Measurements from ENCODE around the gene ZRANB3. TPM values are rescaled to one million over a fixed set of nuclear protein-coding genes. Genes with fewer than 3 reads are reported as not detected.

The ZRANB3 gene
- total and polyA plus RNA-seq, 10 of the 15 experiments (the other 5 are each of a cell fraction or from before 2014, with no cell fraction given) = 5.6 to 11.4 (median 9.9) TPM

DNA sequence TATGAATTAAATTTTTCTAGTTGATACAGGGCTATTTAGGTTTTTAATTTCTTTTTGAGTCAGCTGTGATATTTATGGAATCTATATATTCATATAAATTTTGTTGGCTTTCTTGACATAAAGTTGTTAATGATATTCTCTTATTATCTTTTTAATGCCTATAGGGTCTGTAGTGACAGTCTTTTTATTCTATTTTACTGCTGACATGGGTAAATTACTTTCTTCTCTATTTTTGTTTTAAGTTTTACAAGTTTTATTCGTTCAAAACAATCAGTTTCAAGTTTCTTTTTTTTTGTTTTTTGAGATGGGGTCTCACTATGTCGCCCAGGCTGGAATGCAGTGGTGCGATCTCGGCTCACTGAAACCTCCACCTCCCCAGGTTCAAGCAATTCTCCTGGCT, 226.3 kb downstream of the ZRANB3 start:
- TF ChIP-seq CBX3 (IDR thresholded peaks at IDR 0.05; ENCODE audit: borderline replicate concordance, low read depth) = no peak
- no peak for TF ChIP-seq CREB1 (IDR thresholded peaks at IDR 0.05; ENCODE audit: low read depth)
- TF ChIP-seq MTA3 (IDR thresholded peaks at IDR 0.05; ENCODE audit: borderline replicate concordance, low read length) = no peak
- TF ChIP-seq BMI1 (IDR thresholded peaks at IDR 0.05; ENCODE audit: borderline replicate concordance) = no peak
- TF ChIP-seq ZBED1 (IDR thresholded peaks at IDR 0.05; ENCODE audit: borderline replicate concordance) = no peak
- TF ChIP-seq SMC3 (IDR thresholded peaks at IDR 0.05; ENCODE audit: borderline replicate concordance, low read length) = no peak
- TF ChIP-seq ATF7 (IDR thresholded peaks at IDR 0.05; ENCODE audit: low read depth) = no peak
- no peak for TF ChIP-seq BACH1 (IDR thresholded peaks at IDR 0.05; ENCODE audit: borderline replicate concordance)
- no peak for TF ChIP-seq ZNF217 (IDR thresholded peaks at IDR 0.05)
- no peak for TF ChIP-seq CREM (IDR thresholded peaks at IDR 0.05; ENCODE audit: low read depth)
- no peak for TF ChIP-seq RELA (IDR thresholded peaks at IDR 0.05; ENCODE audit: borderline replicate concordance, partially characterized antibody)
- no peak for TF ChIP-seq GATAD2B (conservative IDR thresholded peaks at IDR 0.05; ENCODE audit: low read depth)
- TF ChIP-seq FOS (IDR thresholded peaks at IDR 0.05; ENCODE audit: borderline replicate concordance, extremely low read depth, insufficient read length) = no peak
- no peak for TF ChIP-seq EP300 (IDR thresholded peaks at IDR 0.05; ENCODE audit: borderline replicate concordance in 1 of 2, control insufficient read depth in 1 of 2, low read depth in 2 of 2, low read length in 2 of 2)
- TF ChIP-seq BCL11A (IDR thresholded peaks at IDR 0.05; ENCODE audit: low read depth, low read length) = no peak
- Histone ChIP-seq H4K20me1 (ENCODE audit: control insufficient read depth, insufficient read depth) (no peaks in the 10 kb centered on the region), H3K4me3 (no peak overlapping the region), H3K9ac (ENCODE audit: control insufficient read depth, insufficient read depth, low read length) (no peak overlapping the region), H3K79me2 (ENCODE audit: control insufficient read depth, insufficient read depth, low read length) (no peaks in the 10 kb centered on the region), H3K36me3 (ENCODE audit: control insufficient read depth in 2 of 2, insufficient read depth in 2 of 2, low read length in 1 of 2) (no peaks in the 10 kb centered on the region), H2AFZ (ENCODE audit: control insufficient read depth, low read depth, low read length) (no peak overlapping the region), H3K4me1 (ENCODE audit: control insufficient read depth, insufficient read depth, low read length) (no peaks in the 10 kb centered on the region), H3K4me2 (ENCODE audit: control insufficient read depth, insufficient read depth) (no peak overlapping the region), H3K27me3 (replicated peaks in 1 of 2; ENCODE audit: control insufficient read depth in 2 of 2, insufficient read depth in 2 of 2, low read length in 1 of 2) (no peaks in the 10 kb centered on the region), H3K27ac (ENCODE audit: control insufficient read depth, insufficient read depth) (no peak overlapping the region), H3K9me3 (replicated peaks; ENCODE audit: control insufficient read depth, insufficient read depth, low read length) (peaks cover 2% of the 10 kb centered on the region; the same call in 2 of the 3 replicates)
- POLR2A ChIA-PET = interaction anchor here (0.5 kb wide), 1 partner anchor 101 kb away, joined by 4 read pairs; no protein-coding TSS in a partner anchor
- no peak for FAIRE-seq
- DNase-seq (ENCODE audit: low read depth, low spot score) = no peak
- RAD21 ChIA-PET (ENCODE audit: unreplicated experiment) = no interaction called here
- no TSS peak for BruUV-seq (replicated peaks)
- 92% methylated on average over 4 of the region's 4 CpGs for WGBS (ENCODE audit: insufficient coverage, insufficient replicate concordance, low lambda C conversion rate, missing lambda C conversion rate)
- intact Hi-C loops (cut with micrococcal nuclease; ENCODE audit: unreplicated experiment) = no loop called here
- CTCF ChIA-PET = no interaction called here
- in situ Hi-C loops (cut with MboI) = no loop called here
- SMC1A ChIA-PET (ENCODE audit: uncharacterized antibody, unreplicated experiment) = no interaction called here
- ATAC-seq = no peak

Measured in GM12878 (cell line).